Osteoblast (primary cell): ENCODE results near the gene CACNA2D3. TPM values are rescaled to one million over a fixed set of nuclear protein-coding genes. Genes with fewer than 3 reads are reported as not detected.

Experiments
- DNase-seq: peaks from one replicate; pipeline ENCODE4 v3.0.0; 2011; ENCODE audit warnings: low spot score, mixed read lengths; ENCODE audit not compliant: insufficient read length; ENCODE audit errors: missing footprints
- H2AFZ ChIP-seq: 2 replicates; pipeline ENCODE4 v1.6.0; 2011; ENCODE audit warnings: mild to moderate bottlenecking, low read length
- H3K27ac ChIP-seq: 2 replicates; pipeline ENCODE4 v1.5.1; 2011; ENCODE audit warnings: mild to moderate bottlenecking, low read depth, low read length, moderate library complexity
- H3K27me3 ChIP-seq: 2 replicates; pipeline ENCODE4 v1.6.0; 2012; ENCODE audit warnings: mild to moderate bottlenecking, control low read depth, inconsistent platforms, low read length, moderate library complexity; ENCODE audit not compliant: insufficient read depth
- H3K36me3 ChIP-seq: 2 replicates; pipeline ENCODE4 v1.5.1; 2011; ENCODE audit warnings: mild to moderate bottlenecking, low read length, control low read depth, moderate library complexity; ENCODE audit not compliant: insufficient read depth
- H3K4me1 ChIP-seq: 2 replicates; pipeline ENCODE4 v1.5.1; 2011; ENCODE audit warnings: mild to moderate bottlenecking, low read length, control low read depth, moderate library complexity; ENCODE audit not compliant: insufficient read depth
- H3K4me2 ChIP-seq: 2 replicates; pipeline ENCODE4 v1.6.0; 2011; ENCODE audit warnings: mild to moderate bottlenecking, low read length; ENCODE audit not compliant: insufficient read depth
- H3K4me3 ChIP-seq: fragments of 200-600 bp; sonication (generic); 3 replicates; pipeline ENCODE4 v1.5.1; 2012; ENCODE audit warnings: mild to moderate bottlenecking, low read length, inconsistent platforms; ENCODE audit not compliant: insufficient read depth
- H3K79me2 ChIP-seq: 2 replicates; pipeline ENCODE4 v1.6.0; 2012; ENCODE audit warnings: mild to moderate bottlenecking, low read length, control low read depth, inconsistent platforms; ENCODE audit not compliant: insufficient read depth
- H3K9me3 ChIP-seq: 2 replicates; pipeline ENCODE4 v1.5.1; 2011; ENCODE audit warnings: low read depth, low read length, control low read depth
- H4K20me1 ChIP-seq: 2 replicates; pipeline ENCODE4 v1.6.0; 2012; ENCODE audit warnings: mild to moderate bottlenecking, low read length, control low read depth; ENCODE audit not compliant: insufficient read depth
- CTCF ChIP-seq: IDR thresholded peaks from 2 replicates; pipeline ENCODE4 v1.5.1; 2011; ENCODE audit warnings: mild to moderate bottlenecking, low read depth, low read length, moderate library complexity; ENCODE audit errors: extremely low read depth
- total RNA-seq: library from RNA; depleted of rRNA; stranded (reverse); fragments of >200 nt; gene quantifications from 2 replicates; pipeline ENCODE4 v1.2.3, GENCODE V29; 2012

The CACNA2D3 gene
- total RNA-seq, 1 donor, result 0.36 TPM

GRCh38 chr3:54083921-54084320, 38.4 kb upstream of the CACNA2D3 start:
- Histone ChIP-seq H3K27ac (no peak overlapping the region), H3K79me2 (no peaks in the 10 kb centered on the region), H3K4me3 (no peak overlapping the region), H3K36me3 (no peaks in the 10 kb centered on the region), H3K27me3 (no peaks in the 10 kb centered on the region), H4K20me1 (no peaks in the 10 kb centered on the region), H3K9me3 (no peaks in the 10 kb centered on the region), H2AFZ (no peak overlapping the region), H3K4me1 (no peaks in the 10 kb centered on the region), H3K4me2 (no peak overlapping the region)
- no peak for TF ChIP-seq CTCF
- no peak for DNase-seq

DNA sequence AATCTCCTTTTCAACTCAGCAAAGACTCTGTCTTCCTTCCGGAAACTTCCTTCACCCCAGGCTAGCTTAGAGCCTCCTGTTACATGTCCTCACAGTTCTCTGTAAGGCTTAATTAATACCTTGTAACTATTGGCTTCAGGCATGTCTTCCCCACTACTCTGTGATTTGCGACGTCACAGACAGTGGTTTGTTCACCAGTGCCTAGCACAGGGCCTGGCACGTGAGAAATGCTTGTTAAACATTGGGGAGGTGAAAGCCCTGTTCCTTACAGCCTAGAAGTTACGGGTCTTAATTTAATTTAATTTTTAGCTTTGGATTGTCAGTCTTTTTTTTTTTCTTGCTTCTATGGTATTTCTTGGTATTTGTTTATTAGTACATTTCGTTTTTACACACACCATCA, 36.4 kb upstream of the CACNA2D3 start:
- Histone ChIP-seq H2AFZ (no peak overlapping the region), H3K36me3 (no peaks in the 10 kb centered on the region), H3K4me3 (no peak overlapping the region), H3K79me2 (no peaks in the 10 kb centered on the region), H3K9me3 (no peaks in the 10 kb centered on the region), H3K4me1 (no peaks in the 10 kb centered on the region), H3K27me3 (no peaks in the 10 kb centered on the region), H4K20me1 (no peaks in the 10 kb centered on the region), H3K27ac (no peak overlapping the region), H3K4me2 (no peak overlapping the region)
- no peak for TF ChIP-seq CTCF
- no peak for DNase-seq

- no peak for DNase-seq
- Histone ChIP-seq H3K27ac (no peak overlapping the region), H3K36me3 (no peaks in the 10 kb centered on the region), H2AFZ (no peak overlapping the region), H3K9me3 (no peaks in the 10 kb centered on the region), H4K20me1 (no peaks in the 10 kb centered on the region), H3K27me3 (no peaks in the 10 kb centered on the region), H3K79me2 (no peaks in the 10 kb centered on the region), H3K4me3 (no peak overlapping the region), H3K4me1 (no peaks in the 10 kb centered on the region), H3K4me2 (no peak overlapping the region)
- TF ChIP-seq CTCF, result no peak
These were observed 35.5 kb upstream of the CACNA2D3 start for GRCh38 chr3:54086652-54087405.

DNA sequence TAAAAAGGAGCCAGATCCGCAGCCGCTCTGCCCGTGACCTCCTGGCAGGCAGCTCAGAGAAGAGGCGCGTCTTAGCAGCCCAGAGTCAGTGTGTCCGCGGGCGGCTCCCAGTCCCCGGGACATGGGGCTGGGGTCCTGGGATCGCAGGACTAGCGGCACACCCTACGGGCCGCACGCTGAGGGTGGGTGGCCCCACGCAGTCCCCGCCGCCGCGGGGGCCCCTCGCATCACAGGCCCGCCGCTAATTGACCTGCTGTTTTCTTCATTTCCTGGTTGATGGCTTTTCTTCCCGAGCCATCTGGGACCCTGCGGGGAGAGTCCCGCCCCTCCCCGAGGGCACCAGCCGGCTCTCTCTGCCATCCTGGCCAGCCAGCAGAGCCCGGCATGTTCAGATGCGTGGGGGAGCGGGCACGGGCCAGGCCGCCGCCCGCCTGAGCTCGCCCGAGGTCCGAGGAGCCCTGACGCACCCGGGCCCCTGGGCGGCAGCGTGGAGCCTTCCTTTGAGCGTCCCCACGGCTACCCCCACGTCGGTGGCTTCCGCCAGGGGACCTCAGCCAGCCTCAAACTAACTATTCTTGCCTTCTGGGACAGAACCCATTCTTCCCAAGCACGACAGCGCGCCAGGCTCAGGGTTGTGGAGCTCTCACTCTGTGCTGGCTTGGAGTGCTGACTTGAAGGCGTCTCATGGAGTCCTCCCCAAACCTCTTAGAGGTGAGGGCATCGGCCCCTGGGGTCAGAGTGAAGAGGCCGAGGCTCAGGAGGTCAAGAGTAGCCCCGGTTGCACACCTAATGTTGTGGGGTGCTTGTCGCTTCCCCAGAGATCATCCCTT, 34.6 kb upstream of the CACNA2D3 start:
- TF ChIP-seq CTCF, result no peak
- Histone ChIP-seq H3K27ac (no peak overlapping the region), H3K79me2 (no peaks in the 10 kb centered on the region), H2AFZ (no peak overlapping the region), H3K9me3 (no peaks in the 10 kb centered on the region), H3K4me1 (no peaks in the 10 kb centered on the region), H3K4me2 (no peak overlapping the region), H4K20me1 (no peaks in the 10 kb centered on the region), H3K27me3 (no peaks in the 10 kb centered on the region), H3K36me3 (no peaks in the 10 kb centered on the region), H3K4me3 (no peak overlapping the region)
- DNase-seq, result no peak
